DND-41 (cell line): ENCODE results near the gene ARHGAP26.

Source experiments
- ATAC-seq: fragments of 200-7000 bp; cut with Tn5 transposase; 3 replicates; pipeline ENCODE4 v1.9.1; 2021; ENCODE audit warnings: low read depth; ENCODE audit not compliant: insufficient read depth
- DNase-seq: peaks from one replicate; pipeline ENCODE4 v3.0.0-alpha.2; 2020
- H2AFZ ChIP-seq: 2 replicates; pipeline ENCODE4 v1.6.0; 2012; ENCODE audit warnings: low read depth, low read length
- H3K27ac ChIP-seq: 2 replicates; pipeline ENCODE4 v1.5.1; 2012; ENCODE audit warnings: low read length, inconsistent platforms
- H3K27me3 ChIP-seq: fragments of 200-600 bp; sonication (generic); 2 replicates; pipeline ENCODE4 v1.6.0; 2012; ENCODE audit warnings: low read length, mild to moderate bottlenecking, inconsistent platforms; ENCODE audit not compliant: insufficient read depth, poor library complexity
- H3K36me3 ChIP-seq: 2 replicates; pipeline ENCODE4 v1.5.1; 2012; ENCODE audit warnings: low read length, inconsistent platforms; ENCODE audit not compliant: insufficient read depth
- H3K4me1 ChIP-seq: 2 replicates; pipeline ENCODE4 v1.5.1; 2012; ENCODE audit warnings: mild to moderate bottlenecking, low read length; ENCODE audit not compliant: insufficient read depth
- H3K4me2 ChIP-seq: 2 replicates; pipeline ENCODE4 v1.6.0; 2012; ENCODE audit warnings: mild to moderate bottlenecking, moderate library complexity, low read length, inconsistent platforms; ENCODE audit not compliant: insufficient read depth
- H3K4me3 ChIP-seq, 2 experiments: fragments of 200-600 bp in 1 of 2; shearing (Covaris generic) in 1 of 2; 2 replicates each; pipeline ENCODE4 v1.5.1; 2012 to 2016; ENCODE audit warnings: inconsistent platforms in 2 of 2, low read length in 2 of 2, mild to moderate bottlenecking in 2 of 2, low read depth in 1 of 2, moderate library complexity in 1 of 2
- H3K79me2 ChIP-seq: 2 replicates; pipeline ENCODE4 v1.6.0; 2012; ENCODE audit warnings: low read length, inconsistent platforms; ENCODE audit not compliant: insufficient read depth
- H3K9ac ChIP-seq: 2 replicates; pipeline ENCODE4 v1.6.0; 2012; ENCODE audit warnings: low read depth, mild to moderate bottlenecking, inconsistent platforms, low read length, moderate library complexity
- H3K9me3 ChIP-seq: 2 replicates; pipeline ENCODE4 v1.5.1; 2012; ENCODE audit warnings: low read length, moderate library complexity, mild to moderate bottlenecking, inconsistent platforms; ENCODE audit not compliant: insufficient read depth, severe bottlenecking
- H4K20me1 ChIP-seq: 2 replicates; pipeline ENCODE4 v1.6.0; 2012; ENCODE audit warnings: low read length; ENCODE audit not compliant: insufficient read depth
- CTCF ChIP-seq: IDR thresholded peaks from 2 replicates; pipeline ENCODE4 v1.5.1; 2012; ENCODE audit warnings: borderline replicate concordance, low read length, moderate library complexity, mild to moderate bottlenecking; ENCODE audit not compliant: poor library complexity, severe bottlenecking; ENCODE audit errors: extremely low read depth
- EZH2 ChIP-seq: IDR thresholded peaks from 3 replicates; pipeline ENCODE4 v1.6.1; 2012; ENCODE audit warnings: borderline replicate concordance, low read depth, mild to moderate bottlenecking, moderate library complexity, low read length, inconsistent platforms; ENCODE audit not compliant: severe bottlenecking

The ARHGAP26 gene

GRCh38 chr5:143258559-143259253, 488.5 kb downstream of the ARHGAP26 start:
- Histone ChIP-seq H4K20me1 (no peaks in the 10 kb centered on the region), H3K9me3 (no peaks in the 10 kb centered on the region), H3K36me3 (no peaks in the 10 kb centered on the region), H3K4me1 (no peaks in the 10 kb centered on the region), H2AFZ (no peak overlapping the region), H3K79me2 (no peaks in the 10 kb centered on the region), H3K27ac (no peak overlapping the region), H3K9ac (no peak overlapping the region), H3K4me2 (no peak overlapping the region), H3K4me3 (no peak overlapping the region), H3K27me3 (no peaks in the 10 kb centered on the region)
- ATAC-seq (peak; percentile 54), DNase-seq (no peak)
- TF ChIP-seq CTCF (no peak), EZH2 (no peak)

- Histone ChIP-seq H3K79me2 (no peaks in the 10 kb centered on the region), H3K27me3 (no peaks in the 10 kb centered on the region), H2AFZ (no peak overlapping the region), H3K9ac (no peak overlapping the region), H3K4me1 (no peaks in the 10 kb centered on the region), H3K4me3 (no peak overlapping the region), H3K4me2 (no peak overlapping the region), H3K27ac (no peak overlapping the region), H3K9me3 (no peaks in the 10 kb centered on the region), H3K36me3 (no peaks in the 10 kb centered on the region), H4K20me1 (no peaks in the 10 kb centered on the region)
- no peak for TF ChIP-seq CTCF
- TF ChIP-seq EZH2, result no peak
- no peak for ATAC-seq
- no peak for DNase-seq
Observed at GRCh38 chr5:143259254-143259605, 489.1 kb downstream of the ARHGAP26 start.

GRCh38 chr5:143261748-143262392, 491.7 kb downstream of the ARHGAP26 start:
- no peak overlapping the region for H3K4me2 ChIP-seq
- H3K27me3 ChIP-seq, result no peaks in the 10 kb centered on the region
- H3K9ac ChIP-seq, result no peak overlapping the region
- DNase-seq (no peak), ATAC-seq (no peak)
- no peaks in the 10 kb centered on the region for H3K36me3 ChIP-seq
- no peak overlapping the region for H3K4me3 ChIP-seq
- no peaks in the 10 kb centered on the region for H3K9me3 ChIP-seq
- no peak overlapping the region for H3K27ac ChIP-seq
- no peak overlapping the region for H2AFZ ChIP-seq
- H3K4me1 ChIP-seq, result no peaks in the 10 kb centered on the region
- H4K20me1 ChIP-seq, result no peaks in the 10 kb centered on the region
- H3K79me2 ChIP-seq, result no peaks in the 10 kb centered on the region
- TF ChIP-seq EZH2, result no peak
- no peak for TF ChIP-seq CTCF
